BLaER1 treated with 17β-estradiol and CSF1 and Interleukin-3, amounts not matched to agents 10 nM and 100 nM (cell line): ENCODE measurements around the gene DISC1.

Experiments
- H3K27ac ChIP-seq, 11 experiments: shearing (Covaris generic); formaldehyde crosslinking; 2 replicates each; pipeline ENCODE4 v1.8.1; 2022
- H3K27me3 ChIP-seq, 11 experiments: shearing (Covaris generic); formaldehyde crosslinking; 2 replicates each; pipeline ENCODE4 v1.8.1; 2022
- H3K36me3 ChIP-seq, 11 experiments: shearing (Covaris generic); formaldehyde crosslinking; 2 replicates each; pipeline ENCODE4 v1.8.1; 2022
- H3K4me1 ChIP-seq, 10 experiments: shearing (Covaris generic); formaldehyde crosslinking; 2 replicates each; pipeline ENCODE4 v1.8.1; 2022
- H3K4me2 ChIP-seq, 11 experiments: shearing (Covaris generic); formaldehyde crosslinking; 2 replicates each; pipeline ENCODE4 v1.8.1; 2022
- H3K4me3 ChIP-seq, 10 experiments: shearing (Covaris generic); formaldehyde crosslinking; 2 replicates each; pipeline ENCODE4 v1.8.1; 2022
- H3K9ac ChIP-seq, 11 experiments: shearing (Covaris generic); formaldehyde crosslinking; 2 replicates each; pipeline ENCODE4 v1.8.1; 2022
- H3K9me3 ChIP-seq, 11 experiments: shearing (Covaris generic); formaldehyde crosslinking; replicated peaks in 1 of 11; 2 replicates each; pipeline ENCODE4 v1.8.1; 2022
- H4K20me1 ChIP-seq, 11 experiments: shearing (Covaris generic); formaldehyde crosslinking; 2 replicates each; pipeline ENCODE4 v1.8.1; 2022
- Cebpa-rat ChIP-seq, 11 experiments: shearing (Covaris generic); IDR thresholded peaks; 2 replicates each; pipeline ENCODE4 v1.8.1; 2022

The DISC1 gene

GRCh38 chr1:231786126-231786525 is 159.5 kb downstream of the DISC1 start:
- Histone ChIP-seq H3K27me3 (no peaks in the 10 kb centered on the region), H3K4me2 (no peak overlapping the region), H3K9me3 (peaks cover 0 to 4% (median 0%) of the 10 kb centered on the region in 11 experiments; a peak in 1 of 22 replicates), H3K9ac (no peak overlapping the region), H3K27ac (no peak overlapping the region), H3K4me3 (no peak overlapping the region), H3K36me3 (peaks cover 0 to 47% (median 0%) of the 10 kb centered on the region in 11 experiments; a peak in 6 of 22 replicates), H4K20me1 (no peaks in the 10 kb centered on the region), H3K4me1 (peaks cover 9 to 32% (median 17%) of the 10 kb centered on the region in 10 experiments)
- TF ChIP-seq Cebpa-rat (IDR thresholded peaks at IDR 0.05), result no peak

GRCh38 chr1:231792634-231793033 is 166.0 kb downstream of the DISC1 start:
- no peak overlapping the region for H3K9ac ChIP-seq
- peaks cover 0 to 4% (median 0%) of the 10 kb centered on the region in 11 experiments; a peak in 1 of 22 replicates for H3K9me3 ChIP-seq
- H3K27me3 ChIP-seq, result no peaks in the 10 kb centered on the region
- H3K27ac ChIP-seq, result no peak overlapping the region
- H4K20me1 ChIP-seq, result no peaks in the 10 kb centered on the region
- no peak for TF ChIP-seq Cebpa-rat (IDR thresholded peaks at IDR 0.05)
- no peaks in the 10 kb centered on the region for H3K4me1 ChIP-seq
- H3K4me2 ChIP-seq, result no peak overlapping the region
- peaks cover 0 to 90% (median 0%) of the 10 kb centered on the region in 11 experiments; a peak in 11 of 22 replicates for H3K36me3 ChIP-seq
- H3K4me3 ChIP-seq, result no peak overlapping the region

- H3K9me3 ChIP-seq, result peaks cover 0 to 4% (median 0%) of the 10 kb centered on the region in 11 experiments; a peak in 1 of 22 replicates
- no peaks in the 10 kb centered on the region for H3K4me1 ChIP-seq
- no peak overlapping the region for H3K4me2 ChIP-seq
- no peak for TF ChIP-seq Cebpa-rat (IDR thresholded peaks at IDR 0.05)
- no peak overlapping the region for H3K4me3 ChIP-seq
- H3K27ac ChIP-seq, result no peak overlapping the region
- H3K27me3 ChIP-seq, result no peaks in the 10 kb centered on the region
- peaks cover 0 to 81% (median 0%) of the 10 kb centered on the region in 11 experiments; a peak in 11 of 22 replicates for H3K36me3 ChIP-seq
- H3K9ac ChIP-seq, result no peak overlapping the region
- no peaks in the 10 kb centered on the region for H4K20me1 ChIP-seq
Observed at GRCh38 chr1:231793893-231794292, 167.3 kb downstream of the DISC1 start.

- H3K9ac ChIP-seq, result no peak overlapping the region
- H4K20me1 ChIP-seq, result no peaks in the 10 kb centered on the region
- H3K27me3 ChIP-seq, result no peaks in the 10 kb centered on the region
- no peak overlapping the region for H3K27ac ChIP-seq
- H3K4me1 ChIP-seq, result no peaks in the 10 kb centered on the region
- H3K36me3 ChIP-seq, result peaks cover 5 to 72% (median 12%) of the 10 kb centered on the region in 11 experiments; a peak in 17 of 22 replicates
- H3K4me3 ChIP-seq, result no peak overlapping the region
- peaks cover 2 to 15% (median 11%) of the 10 kb centered on the region in 11 experiments; a peak in 15 of 22 replicates for H3K9me3 ChIP-seq
- TF ChIP-seq Cebpa-rat (IDR thresholded peaks at IDR 0.05), result no peak
- no peak overlapping the region for H3K4me2 ChIP-seq
Observed at GRCh38 chr1:231796141-231796540, 169.6 kb downstream of the DISC1 start.

- no peak overlapping the region for H3K27ac ChIP-seq
- H3K4me2 ChIP-seq, result no peak overlapping the region
- H3K27me3 ChIP-seq, result no peaks in the 10 kb centered on the region
- peaks cover 5 to 26% (median 16%) of the 10 kb centered on the region in 11 experiments; a peak in 15 of 22 replicates for H3K9me3 ChIP-seq
- no peaks in the 10 kb centered on the region for H3K4me1 ChIP-seq
- TF ChIP-seq Cebpa-rat (IDR thresholded peaks at IDR 0.05), result no peak
- peaks cover 5 to 77% (median 24%) of the 10 kb centered on the region in 11 experiments; a peak in 17 of 22 replicates for H3K36me3 ChIP-seq
- no peak overlapping the region for H3K4me3 ChIP-seq
- no peaks in the 10 kb centered on the region for H4K20me1 ChIP-seq
- no peak overlapping the region for H3K9ac ChIP-seq
Observed at GRCh38 chr1:231799363-231799986, 172.9 kb downstream of the DISC1 start.

- Histone ChIP-seq H3K4me3 (no peak overlapping the region), H4K20me1 (no peaks in the 10 kb centered on the region), H3K27ac (no peak overlapping the region)
Observed at GRCh38 chr1:231800108-231800507, 173.5 kb downstream of the DISC1 start.

GRCh38 chr1:231801042-231801585 is 174.5 kb downstream of the DISC1 start:
- no peaks in the 10 kb centered on the region for H4K20me1 ChIP-seq
- H3K9me3 ChIP-seq, result peaks cover 5 to 26% (median 16%) of the 10 kb centered on the region in 11 experiments; a peak in 15 of 22 replicates
- H3K4me3 ChIP-seq, result no peak overlapping the region
- no peak for TF ChIP-seq Cebpa-rat (IDR thresholded peaks at IDR 0.05)
- H3K4me1 ChIP-seq, result no peaks in the 10 kb centered on the region; a peak in 1 of 20 replicates
- no peak overlapping the region for H3K9ac ChIP-seq
- no peaks in the 10 kb centered on the region for H3K27me3 ChIP-seq
- peaks cover 5 to 76% (median 24%) of the 10 kb centered on the region in 11 experiments; a peak in 17 of 22 replicates for H3K36me3 ChIP-seq
- H3K4me2 ChIP-seq, result no peak overlapping the region
- H3K27ac ChIP-seq, result no peak overlapping the region

More at GRCh38 chr1:231800108-231800507, 173.5 kb downstream of the DISC1 start:
- H3K27me3 ChIP-seq, result no peaks in the 10 kb centered on the region
- no peaks in the 10 kb centered on the region for H3K4me1 ChIP-seq
- no peak overlapping the region for H3K4me2 ChIP-seq
- TF ChIP-seq Cebpa-rat (IDR thresholded peaks at IDR 0.05), result no peak
- H3K36me3 ChIP-seq, result peaks cover 5 to 79% (median 24%) of the 10 kb centered on the region in 11 experiments; a peak in 17 of 22 replicates
- H3K9me3 ChIP-seq, result peaks cover 5 to 26% (median 16%) of the 10 kb centered on the region in 11 experiments; a peak in 15 of 22 replicates
- H3K9ac ChIP-seq, result no peak overlapping the region

GRCh38 chr1:231803353-231803752 is 176.8 kb downstream of the DISC1 start:
- Histone ChIP-seq H3K9me3 (peaks cover 5 to 26% (median 16%) of the 10 kb centered on the region in 11 experiments; a peak in 15 of 22 replicates), H3K36me3 (peaks cover 5 to 82% (median 24%) of the 10 kb centered on the region in 11 experiments; a peak in 18 of 22 replicates), H3K27me3 (no peaks in the 10 kb centered on the region), H4K20me1 (no peaks in the 10 kb centered on the region), H3K4me2 (no peak overlapping the region), H3K27ac (no peak overlapping the region), H3K9ac (no peak overlapping the region), H3K4me3 (no peak overlapping the region), H3K4me1 (peaks cover 0 to 8% (median 0%) of the 10 kb centered on the region in 10 experiments; a peak in 6 of 20 replicates)
- TF ChIP-seq Cebpa-rat (IDR thresholded peaks at IDR 0.05), result no peak
